Measurements from ENCODE around the gene RRAGA.

RRAGA gene

GRCh38 chr9:19036611-19037010 lies 12.6 kb upstream of the RRAGA start:
- Histone ChIP-seq H3K27ac (no peak overlapping the region), H3K4me3 (no peak overlapping the region)
- DNase-seq (ENCODE audit: low spot score): no peak
- TF ChIP-seq CTCF (IDR thresholded peaks at IDR 0.05): no peak

DNA sequence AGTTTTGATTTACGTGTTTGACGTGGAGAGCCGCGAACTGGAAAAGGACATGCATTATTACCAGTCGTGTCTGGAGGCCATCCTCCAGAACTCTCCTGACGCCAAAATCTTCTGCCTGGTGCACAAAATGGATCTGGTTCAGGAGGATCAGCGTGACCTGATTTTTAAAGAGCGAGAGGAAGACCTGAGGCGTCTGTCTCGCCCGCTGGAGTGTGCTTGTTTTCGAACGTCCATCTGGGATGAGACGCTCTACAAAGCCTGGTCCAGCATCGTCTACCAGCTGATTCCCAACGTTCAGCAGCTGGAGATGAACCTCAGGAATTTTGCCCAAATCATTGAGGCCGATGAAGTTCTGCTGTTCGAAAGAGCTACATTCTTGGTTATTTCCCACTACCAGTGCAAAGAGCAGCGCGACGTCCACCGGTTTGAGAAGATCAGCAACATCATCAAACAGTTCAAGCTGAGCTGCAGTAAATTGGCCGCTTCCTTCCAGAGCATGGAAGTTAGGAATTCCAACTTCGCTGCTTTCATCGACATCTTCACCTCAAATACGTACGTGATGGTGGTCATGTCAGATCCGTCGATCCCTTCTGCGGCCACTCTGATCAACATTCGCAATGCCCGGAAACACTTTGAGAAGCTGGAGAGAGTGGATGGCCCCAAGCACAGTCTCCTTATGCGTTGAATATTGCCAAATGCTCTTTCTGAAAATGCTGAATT lies 850 bp downstream of the RRAGA start:
- Histone ChIP-seq H3K27ac (peak overlapping the region; percentile 99 to 100), H3K4me3 (peak overlapping the region; percentile 98)
- DNase-seq (ENCODE audit: low spot score): no peak
- TF ChIP-seq CTCF (IDR thresholded peaks at IDR 0.05): no peak

DNA sequence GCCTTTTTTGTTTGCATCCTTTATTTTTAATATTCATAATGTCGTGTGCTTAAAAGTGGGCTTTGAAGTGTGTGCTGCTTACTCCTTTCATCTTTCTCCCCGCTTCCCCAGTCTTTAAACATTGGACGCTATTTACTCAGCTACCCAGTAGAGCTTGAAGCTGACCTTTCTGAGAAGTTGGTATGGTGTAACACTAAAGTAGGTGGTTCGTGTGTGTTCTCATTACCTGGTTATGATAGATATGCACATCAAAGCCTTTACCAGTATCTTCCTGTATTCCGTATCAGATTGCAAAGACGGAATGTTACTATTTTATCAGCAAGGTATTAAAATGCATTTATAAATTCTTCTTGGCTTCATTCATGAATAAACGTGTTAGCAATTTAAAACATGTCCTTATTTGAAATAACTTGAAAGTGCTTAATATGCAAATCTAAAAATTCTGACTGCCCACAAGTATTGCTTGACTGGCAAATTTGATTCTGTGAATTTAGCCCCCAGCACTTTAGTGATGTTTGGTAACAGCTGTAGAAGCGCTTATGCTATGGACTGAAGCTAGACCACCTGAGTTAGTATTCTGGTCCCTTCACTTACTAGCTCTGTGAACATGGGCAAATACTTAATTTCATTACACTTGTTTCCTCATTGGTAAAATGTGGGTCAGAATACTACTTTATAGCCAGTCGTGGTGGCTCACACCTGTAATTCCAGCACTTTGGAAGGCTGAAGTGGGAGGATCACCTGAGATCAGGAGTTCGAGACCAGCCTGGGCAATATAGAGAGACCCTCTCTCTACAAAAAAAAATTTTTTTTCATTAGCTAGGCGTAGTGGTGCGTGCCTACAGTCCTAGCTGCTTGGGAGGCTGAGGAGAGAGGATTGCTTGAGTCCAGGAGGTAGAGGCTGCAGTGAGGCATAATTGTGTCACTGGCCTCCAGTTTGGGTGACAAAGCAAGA lies 1.7 kb downstream of the RRAGA start:
- no peak for TF ChIP-seq CTCF (IDR thresholded peaks at IDR 0.05)
- no peak for DNase-seq (ENCODE audit: low spot score)
- Histone ChIP-seq H3K4me3 (peak overlapping the region; percentile 98), H3K27ac (peak overlapping the region in 1 of 2 donors; percentile 99)

GRCh38 chr9:19057033-19057432 lies 7.8 kb downstream of the RRAGA start:
- DNase-seq (ENCODE audit: low spot score): no peak
- TF ChIP-seq CTCF (IDR thresholded peaks at IDR 0.05): no peak
- Histone ChIP-seq H3K27ac (no peak overlapping the region), H3K4me3 (no peak overlapping the region)

GRCh38 chr9:19074229-19074628 lies 25.0 kb downstream of the RRAGA start:
- DNase-seq (ENCODE audit: low spot score): no peak
- Histone ChIP-seq H3K4me3 (no peak overlapping the region), H3K27ac (no peak overlapping the region)
- TF ChIP-seq CTCF (IDR thresholded peaks at IDR 0.05): no peak

GRCh38 chr9:19074836-19075235 lies 25.6 kb downstream of the RRAGA start:
- no peak overlapping the region for H3K27ac ChIP-seq
- no peak for TF ChIP-seq CTCF (IDR thresholded peaks at IDR 0.05)
- no peak overlapping the region for H3K4me3 ChIP-seq
- no peak for DNase-seq (ENCODE audit: low spot score)

Data from coronary artery (tissue), 2 donors.